Measurements from ENCODE around the gene CCHCR1.

CCHCR1 gene

GRCh38 chr6:31125586-31126363 is 31.8 kb downstream of the CCHCR1 start:
- no peak overlapping the region for H3K9ac ChIP-seq (ENCODE audit: low read length)
- no peak overlapping the region for H4K8ac ChIP-seq (ENCODE audit: low read depth, low read length)
- H3K27ac ChIP-seq (ENCODE audit: low read depth, low read length) = no peak overlapping the region
- no peak overlapping the region for H3K4me3 ChIP-seq (ENCODE audit: low read depth, low read length)
- no CpG with 5 or more reads among the region's 12 CpGs for WGBS (ENCODE audit: extremely low coverage, insufficient coverage, insufficient read length)
- H2AFZ ChIP-seq (ENCODE audit: insufficient read depth, low read length, poor library complexity) = no peak overlapping the region
- H3K27me3 ChIP-seq (ENCODE audit: insufficient read depth, low read length) = no peaks in the 10 kb centered on the region
- no peak overlapping the region for H2BK120ac ChIP-seq (ENCODE audit: insufficient read depth, low read length, poor library complexity)
- no peak overlapping the region for H4K12ac ChIP-seq (ENCODE audit: low read depth, low read length)
- no peak overlapping the region for H2BK5ac ChIP-seq (ENCODE audit: low read depth, low read length, poor library complexity)
- H2BK12ac ChIP-seq (ENCODE audit: low read length) = no peak overlapping the region
- no peaks in the 10 kb centered on the region for H3K9me3 ChIP-seq (ENCODE audit: insufficient read depth, low read depth, low read length)
- no peak overlapping the region for H4K91ac ChIP-seq (ENCODE audit: low read depth, low read length)
- H3K4ac ChIP-seq (ENCODE audit: low read depth, low read length) = no peak overlapping the region
- H2AK5ac ChIP-seq (ENCODE audit: low read length) = no peak overlapping the region
- H3K14ac ChIP-seq (ENCODE audit: low read length) = no peak overlapping the region
- no peak overlapping the region for H3K4me2 ChIP-seq (ENCODE audit: low read length)
- H3K36me3 ChIP-seq (ENCODE audit: control insufficient read depth in 1 of 2, insufficient read depth in 2 of 2, low read length in 2 of 2) = no peaks in the 10 kb centered on the region
- no peak overlapping the region for H3K18ac ChIP-seq (ENCODE audit: low read length)
- no peak overlapping the region for H3K23ac ChIP-seq (ENCODE audit: low read length)
- H3K4me1 ChIP-seq (ENCODE audit: control insufficient read depth in 1 of 2, insufficient read depth in 2 of 2, low read length in 2 of 2) = peaks cover 0 to 2% of the 10 kb centered on the region in 2 experiments
- DNase-seq = peak; percentile 16 to 24
- no peaks in the 10 kb centered on the region for H3K79me1 ChIP-seq (ENCODE audit: low read length)
- H3K79me2 ChIP-seq (ENCODE audit: control insufficient read depth, insufficient read depth, low read length, poor library complexity) = no peaks in the 10 kb centered on the region

GRCh38 chr6:31125162-31125561 is 32.4 kb downstream of the CCHCR1 start:
- no peaks in the 10 kb centered on the region for H3K79me2 ChIP-seq (ENCODE audit: control insufficient read depth, insufficient read depth, low read length, poor library complexity)
- no peak overlapping the region for H3K4me3 ChIP-seq (ENCODE audit: low read depth, low read length)

GRCh38 chr6:31122791-31123706 is 34.6 kb downstream of the CCHCR1 start:
- H2BK12ac ChIP-seq (ENCODE audit: low read length) = no peak overlapping the region
- no peaks in the 10 kb centered on the region for H3K79me2 ChIP-seq (ENCODE audit: control insufficient read depth, insufficient read depth, low read length, poor library complexity)
- no peak overlapping the region for H3K4ac ChIP-seq (ENCODE audit: low read depth, low read length)
- no peak overlapping the region for H2AK5ac ChIP-seq (ENCODE audit: low read length)
- H3K23ac ChIP-seq (ENCODE audit: low read length) = no peak overlapping the region
- no peak overlapping the region for H4K91ac ChIP-seq (ENCODE audit: low read depth, low read length)
- no peak overlapping the region for H2BK120ac ChIP-seq (ENCODE audit: insufficient read depth, low read length, poor library complexity)
- H3K27me3 ChIP-seq (ENCODE audit: insufficient read depth, low read length) = no peaks in the 10 kb centered on the region
- H4K8ac ChIP-seq (ENCODE audit: low read depth, low read length) = no peak overlapping the region
- no peaks in the 10 kb centered on the region for H3K9me3 ChIP-seq (ENCODE audit: insufficient read depth, low read depth, low read length)
- H3K4me2 ChIP-seq (ENCODE audit: low read length) = no peak overlapping the region
- H3K4me1 ChIP-seq (ENCODE audit: control insufficient read depth in 1 of 2, insufficient read depth in 2 of 2, low read length in 2 of 2) = peaks cover 0 to 2% of the 10 kb centered on the region in 2 experiments
- H3K4me3 ChIP-seq (ENCODE audit: low read depth, low read length) = no peak overlapping the region
- H3K79me1 ChIP-seq (ENCODE audit: low read length) = no peaks in the 10 kb centered on the region
- no peak overlapping the region for H3K18ac ChIP-seq (ENCODE audit: low read length)
- H2AFZ ChIP-seq (ENCODE audit: insufficient read depth, low read length, poor library complexity) = no peak overlapping the region
- no peak overlapping the region for H3K9ac ChIP-seq (ENCODE audit: low read length)
- peak in 1 of 2 donors; percentile 63 for DNase-seq
- no peak overlapping the region for H4K12ac ChIP-seq (ENCODE audit: low read depth, low read length)
- H3K36me3 ChIP-seq (ENCODE audit: control insufficient read depth in 1 of 2, insufficient read depth in 2 of 2, low read length in 2 of 2) = no peaks in the 10 kb centered on the region
- WGBS (ENCODE audit: extremely low coverage, insufficient coverage, insufficient read length) = no CpG with 5 or more reads among the region's 16 CpGs
- H3K14ac ChIP-seq (ENCODE audit: low read length) = no peak overlapping the region
- H2BK5ac ChIP-seq (ENCODE audit: low read depth, low read length, poor library complexity) = no peak overlapping the region
- no peak overlapping the region for H3K27ac ChIP-seq (ENCODE audit: low read depth, low read length)

More at GRCh38 chr6:31125162-31125561, 32.4 kb downstream of the CCHCR1 start:
- Histone ChIP-seq H3K4me1 (ENCODE audit: control insufficient read depth in 1 of 2, insufficient read depth in 2 of 2, low read length in 2 of 2) (peaks cover 0 to 2% of the 10 kb centered on the region in 2 experiments), H3K14ac (ENCODE audit: low read length) (no peak overlapping the region), H2BK5ac (ENCODE audit: low read depth, low read length, poor library complexity) (no peak overlapping the region), H4K91ac (ENCODE audit: low read depth, low read length) (no peak overlapping the region), H3K4ac (ENCODE audit: low read depth, low read length) (no peak overlapping the region), H2AFZ (ENCODE audit: insufficient read depth, low read length, poor library complexity) (no peak overlapping the region), H3K18ac (ENCODE audit: low read length) (no peak overlapping the region), H2BK12ac (ENCODE audit: low read length) (no peak overlapping the region), H4K12ac (ENCODE audit: low read depth, low read length) (no peak overlapping the region), H4K8ac (ENCODE audit: low read depth, low read length) (no peak overlapping the region), H3K23ac (ENCODE audit: low read length) (no peak overlapping the region), H2AK5ac (ENCODE audit: low read length) (no peak overlapping the region), H3K9me3 (ENCODE audit: insufficient read depth, low read depth, low read length) (no peaks in the 10 kb centered on the region), H3K9ac (ENCODE audit: low read length) (no peak overlapping the region), H2BK120ac (ENCODE audit: insufficient read depth, low read length, poor library complexity) (no peak overlapping the region), H3K4me2 (ENCODE audit: low read length) (no peak overlapping the region), H3K36me3 (ENCODE audit: control insufficient read depth in 1 of 2, insufficient read depth in 2 of 2, low read length in 2 of 2) (no peaks in the 10 kb centered on the region), H3K79me1 (ENCODE audit: low read length) (no peaks in the 10 kb centered on the region), H3K27ac (ENCODE audit: low read depth, low read length) (no peak overlapping the region), H3K27me3 (ENCODE audit: insufficient read depth, low read length) (no peaks in the 10 kb centered on the region)
- WGBS (ENCODE audit: extremely low coverage, insufficient coverage, insufficient read length) = no CpG with 5 or more reads among the region's 8 CpGs
- no peak for DNase-seq

GRCh38 chr6:31121131-31121790 is 36.3 kb downstream of the CCHCR1 start:
- Histone ChIP-seq H3K36me3 (ENCODE audit: control insufficient read depth in 1 of 2, insufficient read depth in 2 of 2, low read length in 2 of 2) (no peaks in the 10 kb centered on the region), H3K27me3 (ENCODE audit: insufficient read depth, low read length) (no peaks in the 10 kb centered on the region), H3K27ac (ENCODE audit: low read depth, low read length) (no peak overlapping the region), H3K14ac (ENCODE audit: low read length) (no peak overlapping the region), H3K79me2 (ENCODE audit: control insufficient read depth, insufficient read depth, low read length, poor library complexity) (no peaks in the 10 kb centered on the region), H3K4me3 (ENCODE audit: low read depth, low read length) (no peak overlapping the region), H3K4ac (ENCODE audit: low read depth, low read length) (no peak overlapping the region), H2BK5ac (ENCODE audit: low read depth, low read length, poor library complexity) (no peak overlapping the region), H3K9me3 (ENCODE audit: insufficient read depth, low read depth, low read length) (peaks cover 1% of the 10 kb centered on the region), H3K9ac (ENCODE audit: low read length) (no peak overlapping the region), H4K91ac (ENCODE audit: low read depth, low read length) (no peak overlapping the region), H2AFZ (ENCODE audit: insufficient read depth, low read length, poor library complexity) (no peak overlapping the region), H3K79me1 (ENCODE audit: low read length) (no peaks in the 10 kb centered on the region), H2BK120ac (ENCODE audit: insufficient read depth, low read length, poor library complexity) (no peak overlapping the region), H4K8ac (ENCODE audit: low read depth, low read length) (no peak overlapping the region), H3K4me1 (ENCODE audit: control insufficient read depth in 1 of 2, insufficient read depth in 2 of 2, low read length in 2 of 2) (peaks cover 0 to 2% of the 10 kb centered on the region in 2 experiments), H3K23ac (ENCODE audit: low read length) (no peak overlapping the region), H2AK5ac (ENCODE audit: low read length) (no peak overlapping the region), H4K12ac (ENCODE audit: low read depth, low read length) (no peak overlapping the region), H2BK12ac (ENCODE audit: low read length) (no peak overlapping the region), H3K18ac (ENCODE audit: low read length) (no peak overlapping the region), H3K4me2 (ENCODE audit: low read length) (no peak overlapping the region)
- peak in 1 of 2 donors; percentile 11 for DNase-seq
- WGBS (ENCODE audit: extremely low coverage, insufficient coverage, insufficient read length) = no CpG with 5 or more reads among the region's 12 CpGs
